Measurements from ENCODE around the gene MBP. TPM values are rescaled to one million over a fixed set of nuclear protein-coding genes. Genes with fewer than 3 reads are reported as not detected.
"Not testable (repeated sequence)": the region's sequence is repeated elsewhere in the genome, so short reads cannot be mapped to it uniquely, and the experiment has no call there.

MBP gene
- total RNA-seq, 1 donor from 2014 or later: 22.4 TPM

DNA sequence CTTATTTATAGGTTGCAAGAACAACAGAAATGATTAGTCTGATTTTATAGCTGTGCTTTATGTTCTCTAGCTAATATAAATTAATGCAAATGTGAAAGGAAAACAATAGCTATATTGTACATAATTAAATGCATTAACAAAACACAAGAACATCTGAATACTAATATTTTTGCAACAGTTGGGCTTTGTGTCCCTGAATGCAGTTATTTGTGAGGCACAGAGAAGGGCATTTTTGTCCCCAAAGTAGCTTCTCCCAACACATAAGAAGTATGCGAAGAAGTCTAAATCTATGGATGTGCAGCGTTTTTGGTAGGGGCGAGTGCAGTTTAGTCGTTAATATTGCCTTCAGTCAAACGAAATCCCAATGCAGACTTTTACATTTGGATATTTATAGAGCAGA lies 110.0 kb downstream of the MBP start:
- Histone ChIP-seq H3K9me3 (ENCODE audit: control insufficient read depth in 3 of 3, low read length in 3 of 3) (no peaks in the 10 kb centered on the region), H3K27ac (ENCODE audit: low read depth, low read length) (no peak overlapping the region), H3K36me3 (ENCODE audit: control insufficient read depth in 3 of 3, insufficient read depth in 3 of 3, low read length in 3 of 3) (peaks cover 3 to 9% (median 5%) of the 10 kb centered on the region in 3 donors), H3K9ac (ENCODE audit: low read depth in 1 of 3, low read length in 3 of 3) (no peak overlapping the region), H3K4me1 (ENCODE audit: control insufficient read depth in 3 of 3, insufficient read depth in 3 of 3, low read length in 3 of 3) (peaks cover 16 to 42% (median 25%) of the 10 kb centered on the region in 3 donors), H3K27me3 (ENCODE audit: control insufficient read depth in 3 of 3, insufficient read depth in 3 of 3, low read length in 3 of 3) (no peaks in the 10 kb centered on the region), H3K4me3 (ENCODE audit: low read length in 3 of 3) (peak overlapping the region in 1 of 3 donors; percentile 15)

DNA sequence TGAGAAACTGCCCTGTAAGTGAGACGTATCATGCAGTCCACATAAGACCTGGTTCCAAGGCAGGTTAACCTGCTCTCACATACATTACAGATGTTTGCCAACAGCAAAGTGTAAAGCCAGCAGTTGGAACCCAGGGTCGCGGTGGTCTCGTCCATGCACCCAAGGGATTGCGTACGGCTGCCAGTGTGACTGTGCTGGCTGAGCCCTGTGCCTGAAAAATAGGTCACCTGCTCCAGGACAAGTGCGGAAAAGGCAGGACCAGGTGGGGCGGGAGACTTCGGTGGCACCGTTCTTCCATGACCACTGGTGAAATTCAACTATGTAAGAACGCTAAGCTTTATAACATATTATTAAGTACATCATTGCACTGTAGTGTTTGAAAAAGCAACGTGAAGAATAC lies 110.5 kb downstream of the MBP start:
- H3K9ac ChIP-seq (ENCODE audit: low read depth in 1 of 3, low read length in 3 of 3): no peak overlapping the region
- no peak overlapping the region for H3K4me3 ChIP-seq (ENCODE audit: low read length in 3 of 3)
- no peak overlapping the region for H3K27ac ChIP-seq (ENCODE audit: low read depth, low read length)
- H3K27me3 ChIP-seq (ENCODE audit: control insufficient read depth in 3 of 3, insufficient read depth in 3 of 3, low read length in 3 of 3): no peaks in the 10 kb centered on the region
- peaks cover 16 to 42% (median 25%) of the 10 kb centered on the region in 3 donors for H3K4me1 ChIP-seq (ENCODE audit: control insufficient read depth in 3 of 3, insufficient read depth in 3 of 3, low read length in 3 of 3)
- H3K9me3 ChIP-seq (ENCODE audit: control insufficient read depth in 3 of 3, low read length in 3 of 3): no peaks in the 10 kb centered on the region
- peaks cover 3 to 9% (median 6%) of the 10 kb centered on the region in 3 donors for H3K36me3 ChIP-seq (ENCODE audit: control insufficient read depth in 3 of 3, insufficient read depth in 3 of 3, low read length in 3 of 3)

DNA sequence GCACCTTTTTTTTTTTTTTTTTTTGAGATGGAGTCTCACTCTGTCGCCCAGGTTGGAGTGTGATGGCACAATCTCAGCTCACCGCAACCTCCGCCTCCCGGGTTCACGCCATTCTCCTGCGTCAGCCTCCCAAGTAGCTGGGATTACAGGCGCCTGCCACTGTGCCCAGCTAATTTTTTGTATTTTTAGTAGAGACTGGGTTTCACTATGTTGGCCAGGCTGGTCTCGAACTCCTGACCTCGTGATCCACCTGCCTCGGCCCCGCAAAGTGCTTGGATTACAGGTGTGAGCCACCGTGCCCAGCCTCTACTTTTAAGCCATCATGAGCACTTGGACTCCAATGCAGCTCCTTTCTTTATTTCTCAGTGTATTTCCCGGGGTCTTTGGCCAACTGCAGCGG lies 111.1 kb downstream of the MBP start:
- Histone ChIP-seq H3K36me3 (ENCODE audit: control insufficient read depth in 3 of 3, insufficient read depth in 3 of 3, low read length in 3 of 3) (peaks cover 7 to 14% (median 12%) of the 10 kb centered on the region in 3 donors), H3K4me1 (ENCODE audit: control insufficient read depth in 3 of 3, insufficient read depth in 3 of 3, low read length in 3 of 3) (peaks cover 16 to 42% (median 25%) of the 10 kb centered on the region in 3 donors)
- H3K27ac ChIP-seq (ENCODE audit: low read depth, low read length); H3K9ac ChIP-seq (ENCODE audit: low read depth in 1 of 3, low read length in 3 of 3); H3K4me3 ChIP-seq (ENCODE audit: low read length in 3 of 3); H3K27me3 ChIP-seq (ENCODE audit: control insufficient read depth in 3 of 3, insufficient read depth in 3 of 3, low read length in 3 of 3); H3K9me3 ChIP-seq (ENCODE audit: control insufficient read depth in 3 of 3, low read length in 3 of 3): not testable (repeated sequence)

DNA sequence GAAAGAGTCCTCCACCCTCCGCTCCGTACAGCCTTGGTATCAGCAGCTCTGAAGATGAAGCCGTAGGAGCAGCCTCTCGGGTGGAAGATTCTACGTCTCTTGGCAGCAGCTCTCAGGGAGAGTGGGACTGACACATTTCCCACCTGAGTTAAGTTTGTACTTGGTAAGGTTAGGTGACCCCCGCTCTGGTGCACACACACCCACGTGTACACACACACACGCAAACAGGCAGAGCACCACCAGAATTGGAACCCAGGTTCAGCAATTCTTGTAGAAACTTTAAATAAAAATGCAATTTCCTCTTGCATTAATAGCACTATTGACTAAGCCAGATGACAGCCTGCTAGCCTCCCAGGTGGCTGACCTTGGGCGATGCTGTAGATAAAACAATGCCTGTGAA lies 111.5 kb downstream of the MBP start:
- peaks cover 10 to 17% (median 13%) of the 10 kb centered on the region in 3 donors for H3K36me3 ChIP-seq (ENCODE audit: control insufficient read depth in 3 of 3, insufficient read depth in 3 of 3, low read length in 3 of 3)
- H3K9ac ChIP-seq (ENCODE audit: low read depth in 1 of 3, low read length in 3 of 3): no peak overlapping the region
- peaks cover 16 to 42% (median 25%) of the 10 kb centered on the region in 3 donors for H3K4me1 ChIP-seq (ENCODE audit: control insufficient read depth in 3 of 3, insufficient read depth in 3 of 3, low read length in 3 of 3)
- no peaks in the 10 kb centered on the region for H3K9me3 ChIP-seq (ENCODE audit: control insufficient read depth in 3 of 3, low read length in 3 of 3)
- H3K27me3 ChIP-seq (ENCODE audit: control insufficient read depth in 3 of 3, insufficient read depth in 3 of 3, low read length in 3 of 3): no peaks in the 10 kb centered on the region
- no peak overlapping the region for H3K4me3 ChIP-seq (ENCODE audit: low read length in 3 of 3)
- no peak overlapping the region for H3K27ac ChIP-seq (ENCODE audit: low read depth, low read length)

DNA sequence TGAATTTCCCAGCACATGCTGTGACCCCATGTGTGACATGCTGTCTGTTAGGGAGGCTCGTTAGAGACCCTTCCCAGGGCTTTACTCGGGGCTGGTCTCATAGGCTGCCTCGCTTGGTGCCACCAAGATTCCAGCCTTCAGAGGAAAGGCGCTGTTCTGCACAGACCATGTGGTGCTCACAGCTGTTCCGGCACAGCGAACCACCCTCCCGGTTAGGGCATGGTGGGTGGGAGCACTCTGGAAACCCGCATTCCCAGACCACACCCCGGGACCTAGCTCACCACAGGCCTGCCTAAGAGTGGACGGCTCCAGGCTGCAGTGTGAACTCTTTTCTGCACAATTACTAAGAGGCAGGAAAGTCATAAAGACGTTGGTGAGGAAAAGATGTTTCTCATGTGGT lies 112.0 kb downstream of the MBP start:
- H3K9me3 ChIP-seq (ENCODE audit: control insufficient read depth in 3 of 3, low read length in 3 of 3): no peaks in the 10 kb centered on the region
- no peak overlapping the region for H3K4me3 ChIP-seq (ENCODE audit: low read length in 3 of 3)
- H3K4me1 ChIP-seq (ENCODE audit: control insufficient read depth in 3 of 3, insufficient read depth in 3 of 3, low read length in 3 of 3): peaks cover 16 to 42% (median 25%) of the 10 kb centered on the region in 3 donors
- peaks cover 10 to 14% (median 11%) of the 10 kb centered on the region in 3 donors for H3K36me3 ChIP-seq (ENCODE audit: control insufficient read depth in 3 of 3, insufficient read depth in 3 of 3, low read length in 3 of 3)
- H3K27ac ChIP-seq (ENCODE audit: low read depth, low read length): no peak overlapping the region
- H3K9ac ChIP-seq (ENCODE audit: low read depth in 1 of 3, low read length in 3 of 3): no peak overlapping the region
- no peaks in the 10 kb centered on the region for H3K27me3 ChIP-seq (ENCODE audit: control insufficient read depth in 3 of 3, insufficient read depth in 3 of 3, low read length in 3 of 3)

DNA sequence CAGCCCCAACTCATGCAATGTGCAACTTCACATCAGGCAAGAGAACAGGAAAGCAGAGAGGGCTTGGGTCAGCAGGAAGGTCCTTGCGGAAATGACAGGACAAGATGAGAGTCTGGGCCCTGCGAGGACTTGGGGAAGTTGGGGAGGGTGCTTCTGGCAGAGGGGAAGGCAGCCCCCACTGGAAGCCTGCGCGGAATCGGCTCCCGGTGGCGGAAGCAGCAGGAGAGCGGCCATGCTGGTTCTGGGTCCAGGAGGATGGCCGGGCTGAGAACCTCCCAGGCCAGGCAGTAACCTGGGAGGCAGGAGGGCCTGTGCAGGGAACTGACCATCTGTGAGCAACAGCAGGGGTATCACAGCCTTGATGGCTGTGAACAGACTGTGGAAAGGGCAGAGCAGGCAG lies 112.9 kb downstream of the MBP start:
- Histone ChIP-seq H3K9me3 (ENCODE audit: control insufficient read depth in 3 of 3, low read length in 3 of 3) (no peaks in the 10 kb centered on the region), H3K9ac (ENCODE audit: low read depth in 1 of 3, low read length in 3 of 3) (no peak overlapping the region), H3K4me1 (ENCODE audit: control insufficient read depth in 3 of 3, insufficient read depth in 3 of 3, low read length in 3 of 3) (peaks cover 16 to 37% (median 25%) of the 10 kb centered on the region in 3 donors), H3K27me3 (ENCODE audit: control insufficient read depth in 3 of 3, insufficient read depth in 3 of 3, low read length in 3 of 3) (no peaks in the 10 kb centered on the region), H3K27ac (ENCODE audit: low read depth, low read length) (no peak overlapping the region), H3K4me3 (ENCODE audit: low read length in 3 of 3) (no peak overlapping the region), H3K36me3 (ENCODE audit: control insufficient read depth in 3 of 3, insufficient read depth in 3 of 3, low read length in 3 of 3) (peaks cover 8 to 14% (median 10%) of the 10 kb centered on the region in 3 donors)

DNA sequence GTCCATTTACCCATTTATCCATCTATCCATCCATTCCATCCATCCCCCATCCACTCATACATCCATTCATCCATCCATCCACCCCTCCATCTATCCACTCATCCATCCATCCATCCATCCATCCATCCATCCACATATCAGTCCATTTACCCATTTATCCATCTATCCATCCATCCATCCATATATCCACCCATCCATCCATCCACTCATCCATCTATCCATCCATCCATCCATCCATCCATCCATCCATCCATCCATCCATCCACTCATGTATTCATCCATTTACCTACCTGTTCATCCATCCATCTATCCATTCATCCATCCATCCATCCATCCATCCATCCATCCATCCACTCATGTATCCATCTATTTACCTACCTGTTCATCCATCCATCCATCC lies 113.9 kb downstream of the MBP start:
- not testable (repeated sequence) for H3K27ac ChIP-seq (ENCODE audit: low read depth, low read length); H3K9me3 ChIP-seq (ENCODE audit: control insufficient read depth in 3 of 3, low read length in 3 of 3); H3K27me3 ChIP-seq (ENCODE audit: control insufficient read depth in 3 of 3, insufficient read depth in 3 of 3, low read length in 3 of 3); H3K4me3 ChIP-seq (ENCODE audit: low read length in 3 of 3); H3K9ac ChIP-seq (ENCODE audit: low read depth in 1 of 3, low read length in 3 of 3)
- Histone ChIP-seq H3K36me3 (ENCODE audit: control insufficient read depth in 3 of 3, insufficient read depth in 3 of 3, low read length in 3 of 3) (peaks cover 8 to 14% (median 10%) of the 10 kb centered on the region in 3 donors), H3K4me1 (ENCODE audit: control insufficient read depth in 3 of 3, insufficient read depth in 3 of 3, low read length in 3 of 3) (peaks cover 25 to 42% (median 28%) of the 10 kb centered on the region in 3 donors)

DNA sequence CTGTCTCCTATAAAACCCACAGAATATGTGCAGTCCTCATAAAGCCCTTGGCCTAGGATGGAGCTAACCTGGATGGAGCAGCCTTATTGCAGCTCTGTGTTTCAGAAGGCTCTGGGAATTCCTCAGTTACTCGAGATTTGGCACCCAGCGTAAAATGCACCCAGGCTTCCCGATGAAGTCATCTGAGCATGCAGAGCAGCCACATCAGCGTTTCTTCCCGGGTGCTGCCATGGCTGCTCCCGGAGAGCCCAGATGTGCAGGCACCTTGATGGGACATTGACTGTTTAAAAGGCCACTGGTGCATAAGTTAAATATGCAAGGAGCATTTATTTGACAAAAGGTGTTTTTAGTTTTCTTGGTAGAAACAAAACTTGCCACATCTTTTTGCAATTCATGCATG lies 115.2 kb downstream of the MBP start:
- no peaks in the 10 kb centered on the region for H3K27me3 ChIP-seq (ENCODE audit: control insufficient read depth in 3 of 3, insufficient read depth in 3 of 3, low read length in 3 of 3)
- no peak overlapping the region for H3K27ac ChIP-seq (ENCODE audit: low read depth, low read length)
- peaks cover 20 to 42% (median 31%) of the 10 kb centered on the region in 3 donors for H3K4me1 ChIP-seq (ENCODE audit: control insufficient read depth in 3 of 3, insufficient read depth in 3 of 3, low read length in 3 of 3)

DNA sequence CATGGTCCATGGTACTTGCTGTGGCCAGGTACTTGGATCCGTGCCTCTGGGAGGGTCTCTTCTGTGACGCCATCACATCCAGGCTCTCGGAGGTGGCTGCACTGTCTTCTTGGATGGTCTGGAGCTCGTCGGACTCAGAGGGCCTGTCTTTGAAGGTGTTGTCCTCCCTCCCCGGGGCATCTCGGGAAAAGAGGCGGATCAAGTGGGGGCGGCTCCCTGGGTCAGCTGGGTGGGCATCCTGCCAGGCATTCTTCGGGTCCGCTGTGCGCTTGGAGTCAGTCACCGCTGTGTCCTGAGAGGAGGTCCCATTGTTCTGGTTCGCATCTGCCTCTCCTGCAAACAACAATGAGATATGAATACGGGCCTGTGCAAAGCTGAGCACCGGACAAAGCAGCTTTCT lies 115.6 kb downstream of the MBP start:
- Histone ChIP-seq H3K27ac (ENCODE audit: low read depth, low read length) (no peak overlapping the region), H3K9ac (ENCODE audit: low read depth in 1 of 3, low read length in 3 of 3) (no peak overlapping the region), H3K36me3 (ENCODE audit: control insufficient read depth in 3 of 3, insufficient read depth in 3 of 3, low read length in 3 of 3) (peaks cover 8 to 14% (median 10%) of the 10 kb centered on the region in 3 donors), H3K4me1 (ENCODE audit: control insufficient read depth in 3 of 3, insufficient read depth in 3 of 3, low read length in 3 of 3) (peaks cover 16 to 39% (median 27%) of the 10 kb centered on the region in 3 donors), H3K27me3 (ENCODE audit: control insufficient read depth in 3 of 3, insufficient read depth in 3 of 3, low read length in 3 of 3) (no peaks in the 10 kb centered on the region), H3K4me3 (ENCODE audit: low read length in 3 of 3) (no peak overlapping the region), H3K9me3 (ENCODE audit: control insufficient read depth in 3 of 3, low read length in 3 of 3) (no peaks in the 10 kb centered on the region)

More for the DNA sequence above, 115.2 kb downstream of the MBP start:
- Histone ChIP-seq H3K36me3 (ENCODE audit: control insufficient read depth in 3 of 3, insufficient read depth in 3 of 3, low read length in 3 of 3) (peaks cover 8 to 14% (median 10%) of the 10 kb centered on the region in 3 donors), H3K9ac (ENCODE audit: low read depth in 1 of 3, low read length in 3 of 3) (no peak overlapping the region), H3K4me3 (ENCODE audit: low read length in 3 of 3) (no peak overlapping the region), H3K9me3 (ENCODE audit: control insufficient read depth in 3 of 3, low read length in 3 of 3) (no peaks in the 10 kb centered on the region)

DNA sequence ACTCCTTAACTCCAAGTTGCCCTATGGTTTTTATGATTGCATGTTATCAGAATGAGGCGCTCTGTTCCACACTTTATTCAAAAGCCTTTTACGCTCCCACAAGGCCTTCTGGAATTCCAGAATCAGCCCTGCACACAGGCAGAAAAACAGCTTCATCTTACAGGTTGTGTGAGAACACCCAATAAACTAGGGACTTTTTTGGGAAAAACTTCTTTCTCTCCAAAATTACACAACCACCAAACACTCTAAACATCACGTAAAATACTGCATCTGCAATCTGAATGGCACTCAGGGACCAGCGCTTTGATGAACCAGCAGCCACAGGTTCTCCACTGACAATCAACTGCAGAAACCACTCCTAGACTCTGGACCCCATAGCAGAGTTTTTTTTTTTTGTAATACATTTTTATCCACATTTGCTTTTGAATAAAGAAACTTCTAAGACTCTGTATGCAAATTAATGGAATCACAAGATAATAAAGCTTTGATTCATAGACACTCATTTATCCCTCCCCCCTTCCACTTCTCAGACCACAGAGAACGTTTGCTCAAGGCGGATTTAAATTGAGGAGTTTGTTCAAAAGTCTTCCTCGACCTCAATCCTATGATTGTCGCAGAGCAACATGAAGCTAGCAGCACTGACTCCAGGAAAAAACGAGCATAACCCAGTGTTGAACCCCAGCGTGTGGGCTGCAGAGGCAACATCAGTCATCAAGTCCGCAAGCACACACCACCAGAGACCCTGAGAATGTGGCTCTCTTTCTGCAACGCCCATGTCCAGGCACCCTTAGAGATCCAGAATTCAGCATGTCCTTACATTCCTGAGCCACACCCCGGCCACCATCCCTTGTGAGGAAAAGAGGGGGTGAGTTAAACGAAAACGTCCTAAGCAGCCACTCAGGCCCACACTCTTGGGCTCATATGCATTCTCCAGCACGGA lies 116.5 kb downstream of the MBP start:
- no peak overlapping the region for H3K9ac ChIP-seq (ENCODE audit: low read depth in 1 of 3, low read length in 3 of 3)

More for the DNA sequence above, 116.5 kb downstream of the MBP start:
- Histone ChIP-seq H3K36me3 (ENCODE audit: control insufficient read depth in 3 of 3, insufficient read depth in 3 of 3, low read length in 3 of 3) (peaks cover 10 to 14% (median 10%) of the 10 kb centered on the region in 3 donors), H3K9me3 (ENCODE audit: control insufficient read depth in 3 of 3, low read length in 3 of 3) (no peaks in the 10 kb centered on the region), H3K27me3 (ENCODE audit: control insufficient read depth in 3 of 3, insufficient read depth in 3 of 3, low read length in 3 of 3) (no peaks in the 10 kb centered on the region), H3K27ac (ENCODE audit: low read depth, low read length) (no peak overlapping the region), H3K4me1 (ENCODE audit: control insufficient read depth in 3 of 3, insufficient read depth in 3 of 3, low read length in 3 of 3) (peaks cover 16 to 32% (median 25%) of the 10 kb centered on the region in 3 donors), H3K4me3 (ENCODE audit: low read length in 3 of 3) (no peak overlapping the region)

All from skeletal muscle tissue (tissue), 4 donors.